ENCODE data around the gene ZNF483.
"Not testable (repeated sequence)": the region's sequence is repeated elsewhere in the genome, so short reads cannot be mapped to it uniquely, and the experiment has no call there.

Gene ZNF483

GRCh38 chr9:111542497-111543254 is 17.7 kb downstream of the ZNF483 start:
- Histone ChIP-seq H3K36me3 (ENCODE audit: insufficient read depth, low read length) (peaks cover 19% of the 10 kb centered on the region), H3K79me2 (ENCODE audit: control insufficient read depth, insufficient read depth, low read length, unreplicated experiment) (no peaks in the 10 kb centered on the region), H3K4me3 (ENCODE audit: low read depth, low read length) (no peak overlapping the region), H3K27me3 (ENCODE audit: insufficient read depth, low read length) (no peaks in the 10 kb centered on the region), H2AFZ (ENCODE audit: low read length, unreplicated experiment) (no peak overlapping the region), H3K27ac (ENCODE audit: low read depth, low read length) (no peak overlapping the region), H3K4me1 (ENCODE audit: control insufficient read depth, insufficient read depth, low read length, unreplicated experiment) (no peaks in the 10 kb centered on the region)

GRCh38 chr9:111548623-111549022 is 23.6 kb downstream of the ZNF483 start:
- no peaks in the 10 kb centered on the region for H3K4me1 ChIP-seq (ENCODE audit: control insufficient read depth, insufficient read depth, low read length, unreplicated experiment)
- H3K79me2 ChIP-seq (ENCODE audit: control insufficient read depth, insufficient read depth, low read length, unreplicated experiment) = no peaks in the 10 kb centered on the region
- H3K36me3 ChIP-seq (ENCODE audit: insufficient read depth, low read length) = 0 out of 2 replicates have a peak, but pooled peaks cover 9% of the 10 kb centered on the region
- no peak overlapping the region for H3K4me3 ChIP-seq (ENCODE audit: low read depth, low read length)
- no peaks in the 10 kb centered on the region for H3K27me3 ChIP-seq (ENCODE audit: insufficient read depth, low read length)
- no peak overlapping the region for H3K27ac ChIP-seq (ENCODE audit: low read depth, low read length)
- no peak overlapping the region for H2AFZ ChIP-seq (ENCODE audit: low read length, unreplicated experiment)

- not testable (repeated sequence) for H3K27ac ChIP-seq (ENCODE audit: low read depth, low read length); H3K79me2 ChIP-seq (ENCODE audit: control insufficient read depth, insufficient read depth, low read length, unreplicated experiment); H2AFZ ChIP-seq (ENCODE audit: low read length, unreplicated experiment); H3K4me1 ChIP-seq (ENCODE audit: control insufficient read depth, insufficient read depth, low read length, unreplicated experiment); H3K4me3 ChIP-seq (ENCODE audit: low read depth, low read length); H3K27me3 ChIP-seq (ENCODE audit: insufficient read depth, low read length)
- peaks cover 12% of the 10 kb centered on the region; the same call in 1 of the 2 replicates for H3K36me3 ChIP-seq (ENCODE audit: insufficient read depth, low read length)
Measured at GRCh38 chr9:111555425-111555824, 30.4 kb downstream of the ZNF483 start.

- H3K27me3 ChIP-seq (ENCODE audit: insufficient read depth, low read length) = no peaks in the 10 kb centered on the region
- H3K4me3 ChIP-seq (ENCODE audit: low read depth, low read length) = no peak overlapping the region
- H3K4me1 ChIP-seq (ENCODE audit: control insufficient read depth, insufficient read depth, low read length, unreplicated experiment) = peaks cover 3% of the 10 kb centered on the region
- H2AFZ ChIP-seq (ENCODE audit: low read length, unreplicated experiment) = no peak overlapping the region
- H3K79me2 ChIP-seq (ENCODE audit: control insufficient read depth, insufficient read depth, low read length, unreplicated experiment) = no peaks in the 10 kb centered on the region
- H3K36me3 ChIP-seq (ENCODE audit: insufficient read depth, low read length) = peaks cover 27% of the 10 kb centered on the region
- no peak overlapping the region for H3K27ac ChIP-seq (ENCODE audit: low read depth, low read length)
Measured at GRCh38 chr9:111559000-111559610, 34.1 kb downstream of the ZNF483 start.

- Histone ChIP-seq H3K79me2 (ENCODE audit: control insufficient read depth, insufficient read depth, low read length, unreplicated experiment) (no peaks in the 10 kb centered on the region), H3K4me3 (ENCODE audit: low read depth, low read length) (no peak overlapping the region), H3K4me1 (ENCODE audit: control insufficient read depth, insufficient read depth, low read length, unreplicated experiment) (peaks cover 3% of the 10 kb centered on the region), H3K27ac (ENCODE audit: low read depth, low read length) (no peak overlapping the region), H3K27me3 (ENCODE audit: insufficient read depth, low read length) (no peaks in the 10 kb centered on the region), H3K36me3 (ENCODE audit: insufficient read depth, low read length) (peaks cover 31% of the 10 kb centered on the region), H2AFZ (ENCODE audit: low read length, unreplicated experiment) (no peak overlapping the region)
Measured at GRCh38 chr9:111561165-111561719, 36.3 kb downstream of the ZNF483 start.

- no peaks in the 10 kb centered on the region for H3K27me3 ChIP-seq (ENCODE audit: insufficient read depth, low read length)
- peaks cover under 1% of the 10 kb centered on the region for H3K79me2 ChIP-seq (ENCODE audit: control insufficient read depth, insufficient read depth, low read length, unreplicated experiment)
- H3K4me1 ChIP-seq (ENCODE audit: control insufficient read depth, insufficient read depth, low read length, unreplicated experiment) = no peaks in the 10 kb centered on the region
- peaks cover 67% of the 10 kb centered on the region for H3K36me3 ChIP-seq (ENCODE audit: insufficient read depth, low read length)
- no peak overlapping the region for H3K27ac ChIP-seq (ENCODE audit: low read depth, low read length)
- H2AFZ ChIP-seq (ENCODE audit: low read length, unreplicated experiment) = no peak overlapping the region
- no peak overlapping the region for H3K4me3 ChIP-seq (ENCODE audit: low read depth, low read length)
Measured at GRCh38 chr9:111566234-111566633, 41.3 kb downstream of the ZNF483 start.

GRCh38 chr9:111568127-111568526 is 43.1 kb downstream of the ZNF483 start:
- not testable (repeated sequence) for H2AFZ ChIP-seq (ENCODE audit: low read length, unreplicated experiment); H3K27me3 ChIP-seq (ENCODE audit: insufficient read depth, low read length); H3K4me3 ChIP-seq (ENCODE audit: low read depth, low read length); H3K27ac ChIP-seq (ENCODE audit: low read depth, low read length); H3K4me1 ChIP-seq (ENCODE audit: control insufficient read depth, insufficient read depth, low read length, unreplicated experiment); H3K79me2 ChIP-seq (ENCODE audit: control insufficient read depth, insufficient read depth, low read length, unreplicated experiment)
- peaks cover 72% of the 10 kb centered on the region for H3K36me3 ChIP-seq (ENCODE audit: insufficient read depth, low read length)

GRCh38 chr9:111572950-111573604 is 48.1 kb downstream of the ZNF483 start:
- Histone ChIP-seq H3K4me3 (ENCODE audit: low read depth, low read length) (no peak overlapping the region), H3K27ac (ENCODE audit: low read depth, low read length) (peak overlapping the region; percentile 30), H3K27me3 (ENCODE audit: insufficient read depth, low read length) (no peaks in the 10 kb centered on the region), H3K79me2 (ENCODE audit: control insufficient read depth, insufficient read depth, low read length, unreplicated experiment) (peaks cover 2% of the 10 kb centered on the region), H2AFZ (ENCODE audit: low read length, unreplicated experiment) (no peak overlapping the region), H3K36me3 (ENCODE audit: insufficient read depth, low read length) (peaks cover 82% of the 10 kb centered on the region), H3K4me1 (ENCODE audit: control insufficient read depth, insufficient read depth, low read length, unreplicated experiment) (peaks cover 3% of the 10 kb centered on the region)

GRCh38 chr9:111582888-111583287 is 57.9 kb downstream of the ZNF483 start:
- H2AFZ ChIP-seq (ENCODE audit: low read length, unreplicated experiment) = no peak overlapping the region
- H3K4me3 ChIP-seq (ENCODE audit: low read depth, low read length) = no peak overlapping the region
- H3K27ac ChIP-seq (ENCODE audit: low read depth, low read length) = no peak overlapping the region
- H3K79me2 ChIP-seq (ENCODE audit: control insufficient read depth, insufficient read depth, low read length, unreplicated experiment) = no peaks in the 10 kb centered on the region
- H3K36me3 ChIP-seq (ENCODE audit: insufficient read depth, low read length) = peaks cover 66% of the 10 kb centered on the region
- H3K4me1 ChIP-seq (ENCODE audit: control insufficient read depth, insufficient read depth, low read length, unreplicated experiment) = peaks cover 4% of the 10 kb centered on the region
- H3K27me3 ChIP-seq (ENCODE audit: insufficient read depth, low read length) = no peaks in the 10 kb centered on the region

GRCh38 chr9:111586378-111586777 is 61.4 kb downstream of the ZNF483 start:
- Histone ChIP-seq H3K79me2 (ENCODE audit: control insufficient read depth, insufficient read depth, low read length, unreplicated experiment) (no peaks in the 10 kb centered on the region), H3K27ac (ENCODE audit: low read depth, low read length) (no peak overlapping the region), H3K4me1 (ENCODE audit: control insufficient read depth, insufficient read depth, low read length, unreplicated experiment) (peaks cover 4% of the 10 kb centered on the region), H3K4me3 (ENCODE audit: low read depth, low read length) (no peak overlapping the region), H3K27me3 (ENCODE audit: insufficient read depth, low read length) (no peaks in the 10 kb centered on the region), H3K36me3 (ENCODE audit: insufficient read depth, low read length) (peaks cover 52% of the 10 kb centered on the region), H2AFZ (ENCODE audit: low read length, unreplicated experiment) (no peak overlapping the region)
